ENCODE measurements around the gene KRT75.

DNA sequence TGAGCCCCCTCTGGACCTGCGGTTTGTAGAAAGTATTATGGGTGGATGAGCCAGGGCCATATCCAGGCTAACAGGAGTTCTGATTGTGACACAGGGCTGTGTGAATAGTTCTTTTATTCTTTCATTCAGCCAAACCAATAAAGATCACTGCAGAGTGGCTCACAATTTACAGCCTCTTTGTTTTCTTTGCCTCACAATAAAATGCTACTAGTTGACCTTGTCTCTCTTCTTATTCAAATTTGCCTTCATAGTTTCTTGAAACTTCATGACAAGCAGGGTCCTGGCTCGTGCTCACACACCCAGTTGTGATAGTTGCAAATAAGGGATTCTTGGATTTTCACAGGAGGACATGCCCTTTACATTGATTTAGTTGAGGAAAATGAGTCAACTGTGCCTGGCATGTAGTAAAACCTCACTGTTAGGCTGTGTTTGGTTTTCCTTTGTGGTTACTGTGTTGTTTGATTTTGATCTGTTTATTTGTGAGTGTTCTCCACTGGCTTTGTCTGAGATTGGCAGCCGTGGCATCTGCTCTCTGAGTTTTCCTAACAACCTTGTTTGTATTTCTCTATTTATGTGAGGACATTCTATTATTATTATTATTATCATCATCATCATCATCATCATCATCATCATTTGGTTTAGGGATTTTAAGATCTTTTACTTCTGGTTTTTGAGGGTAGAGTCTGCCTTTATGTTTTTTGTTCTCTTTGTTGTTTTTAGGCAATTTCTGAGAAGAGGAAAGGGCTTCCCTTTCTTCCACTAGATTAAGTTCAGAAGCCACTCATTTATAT lies 20.4 kb upstream of the KRT75 start:
- TF ChIP-seq, protein P1, sequence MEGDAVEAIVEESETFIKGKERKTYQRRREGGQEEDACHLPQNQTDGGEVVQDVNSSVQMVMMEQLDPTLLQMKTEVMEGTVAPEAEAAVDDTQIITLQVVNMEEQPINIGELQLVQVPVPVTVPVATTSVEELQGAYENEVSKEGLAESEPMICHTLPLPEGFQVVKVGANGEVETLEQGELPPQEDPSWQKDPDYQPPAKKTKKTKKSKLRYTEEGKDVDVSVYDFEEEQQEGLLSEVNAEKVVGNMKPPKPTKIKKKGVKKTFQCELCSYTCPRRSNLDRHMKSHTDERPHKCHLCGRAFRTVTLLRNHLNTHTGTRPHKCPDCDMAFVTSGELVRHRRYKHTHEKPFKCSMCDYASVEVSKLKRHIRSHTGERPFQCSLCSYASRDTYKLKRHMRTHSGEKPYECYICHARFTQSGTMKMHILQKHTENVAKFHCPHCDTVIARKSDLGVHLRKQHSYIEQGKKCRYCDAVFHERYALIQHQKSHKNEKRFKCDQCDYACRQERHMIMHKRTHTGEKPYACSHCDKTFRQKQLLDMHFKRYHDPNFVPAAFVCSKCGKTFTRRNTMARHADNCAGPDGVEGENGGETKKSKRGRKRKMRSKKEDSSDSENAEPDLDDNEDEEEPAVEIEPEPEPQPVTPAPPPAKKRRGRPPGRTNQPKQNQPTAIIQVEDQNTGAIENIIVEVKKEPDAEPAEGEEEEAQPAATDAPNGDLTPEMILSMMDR (conservative IDR thresholded peaks at IDR 0.05; ENCODE audit: low read depth, low read length), result no peak
- no peak for TF ChIP-seq POLR2A (IDR thresholded peaks at IDR 0.05; ENCODE audit: low read depth, low read length)
- no peak for TF ChIP-seq CEBPB (IDR thresholded peaks at IDR 0.05; ENCODE audit: low read depth, low read length)
- TF ChIP-seq MAZ (IDR thresholded peaks at IDR 0.05; ENCODE audit: borderline replicate concordance, low read depth, low read length), result no peak
- no peak for TF ChIP-seq RFX5 (IDR thresholded peaks at IDR 0.05; ENCODE audit: low read depth, low read length)
- TF ChIP-seq RCOR1 (IDR thresholded peaks at IDR 0.05; ENCODE audit: insufficient replicate concordance, low read length), result no peak
- TF ChIP-seq RAD21 (IDR thresholded peaks at IDR 0.05; ENCODE audit: low read length), result no peak
- TF ChIP-seq SMC3 (IDR thresholded peaks at IDR 0.05; ENCODE audit: low read depth, low read length), result no peak

All from IMR-90 (cell line).